Stimulated activated CD8-positive, alpha-beta memory T cell treated with anti-CD3 and anti-CD28 coated beads, Interleukin-15, amount 100 ng/mL, for 1 hour (primary cell): ENCODE data around the gene WBP1L.
"Not testable (repeated sequence)": the region's sequence is repeated elsewhere in the genome, so short reads cannot be mapped to it uniquely, and the experiment has no call there.

Experiments used
- DNase-seq: peaks from one replicate; pipeline ENCODE4 v3.0.0-alpha.2; 2020; ENCODE audit warnings: low read depth

Gene WBP1L

GRCh38 chr10:102843139-102843538, 99.4 kb downstream of the WBP1L start:
- DNase-seq: not testable (repeated sequence)

- DNase-seq: not testable (repeated sequence)
Observed at GRCh38 chr10:102844190-102844776, 100.5 kb downstream of the WBP1L start.

GRCh38 chr10:102845352-102845902, 101.7 kb downstream of the WBP1L start:
- DNase-seq: no peak

GRCh38 chr10:102850025-102850518, 106.3 kb downstream of the WBP1L start:
- no peak for DNase-seq

GRCh38 chr10:102853237-102853636, 109.5 kb downstream of the WBP1L start:
- DNase-seq: not testable (repeated sequence)

GRCh38 chr10:102855731-102856436, 112.1 kb downstream of the WBP1L start:
- DNase-seq: not testable (repeated sequence)

GRCh38 chr10:102856758-102857424, 113.1 kb downstream of the WBP1L start:
- no peak for DNase-seq

- DNase-seq: no peak
Observed at GRCh38 chr10:102859911-102860310, 116.2 kb downstream of the WBP1L start.

- DNase-seq: no peak
Observed at GRCh38 chr10:102863660-102864059, 119.9 kb downstream of the WBP1L start.

- DNase-seq: no peak
Observed at GRCh38 chr10:102865620-102866019, 121.9 kb downstream of the WBP1L start.
